Kidney (tissue), 14 donors: ENCODE data around the gene SMIM10L1. TPM values are rescaled to one million over a fixed set of nuclear protein-coding genes. Genes with fewer than 3 reads are reported as not detected.

ENCODE experiments used
- DNase-seq, 5 donors: peaks; one replicate each; pipeline ENCODE4 v3.0.0-alpha.2; 2013 to 2020
- FAIRE-seq: peaks from 2 replicates; lab custom pipeline; 2012; peaks lifted over from hg19 to GRCh38; lab: Jason Lieb, UNC
- H3K27ac ChIP-seq, 2 donors: one replicate each; pipeline ENCODE4 v1.7.0; 2013; ENCODE audit warnings: low read depth in 2 of 2, low read length in 2 of 2, inconsistent platforms in 1 of 2
- H3K27me3 ChIP-seq: one replicate; pipeline ENCODE4 v1.7.1; 2013; ENCODE audit warnings: low read length, inconsistent platforms; ENCODE audit not compliant: control insufficient read depth, insufficient read depth
- H3K36me3 ChIP-seq, 3 donors: one replicate each; pipeline versions ENCODE4 v1.7.0 to v1.7.1; 2013; ENCODE audit warnings: low read length in 3 of 3, control low read depth in 1 of 3, inconsistent platforms in 1 of 3; ENCODE audit not compliant: insufficient read depth in 3 of 3, control insufficient read depth in 2 of 3
- H3K4me1 ChIP-seq, 3 donors: one replicate each; pipeline versions ENCODE4 v1.7.0 to v1.7.1; 2013; ENCODE audit warnings: low read length in 3 of 3, inconsistent platforms in 1 of 3, low read depth in 1 of 3; ENCODE audit not compliant: control insufficient read depth in 2 of 3, insufficient read depth in 2 of 3
- H3K4me3 ChIP-seq, 3 donors: one replicate each; pipeline versions ENCODE4 v1.7.0 to v1.8.1; 2013; ENCODE audit warnings: low read length in 3 of 3, control low read depth in 1 of 3, inconsistent platforms in 1 of 3
- H3K9ac ChIP-seq, 3 donors: one replicate each; pipeline versions ENCODE4 v1.7.0 to v1.7.1; 2013; ENCODE audit warnings: low read length in 3 of 3, control low read depth in 1 of 3, inconsistent platforms in 1 of 3
- H3K9me3 ChIP-seq, 3 donors: one replicate each; pipeline versions ENCODE4 v1.7.0 to v1.7.1; 2013; ENCODE audit warnings: low read length in 3 of 3, control low read depth in 1 of 3, inconsistent platforms in 1 of 3; ENCODE audit not compliant: control insufficient read depth in 2 of 3, insufficient read depth in 1 of 3
- CTCF ChIP-seq: IDR thresholded peaks from 3 replicates; pipeline ENCODE4 v1.5.1; 2012; ENCODE audit warnings: mild to moderate bottlenecking, moderate library complexity, borderline replicate concordance; ENCODE audit not compliant: insufficient read depth; ENCODE audit errors: extremely low read depth
- intact Hi-C: fragments of 100-400 bp; cut with DNase I; formaldehyde crosslinking; loops from one replicate; pipeline ENCODE4 v1.11.1; 2022
- polyA plus RNA-seq: library from polyadenylated mRNA; stranded (reverse); fragments of 350-450 nt; fragmentation: Illumina TruSeq; extraction: RNeasy Lipid Tissue Mini Kit (QIAGEN cat#74804); gene quantifications from one replicate; pipeline ENCODE4 v1.2.3, GENCODE V29; 2014; ENCODE audit warnings: low read depth, low replicate concordance; ENCODE audit not compliant: insufficient read depth
- total RNA-seq: library from RNA; stranded (reverse); fragmentation: NEBNext Ultra II Directional; extraction: Animal tissue kit (Norgen Biotek cat#: 25700); gene quantifications from one replicate; pipeline ENCODE4 v1.2.1, GENCODE V29; 2021
- donor health status: control.
- donor health status: control.
- donor health status: control.
- donor health status: control.
- donor health status: control.
- donor health status: DM: yes; HTN: yes; CAD: no.
- donor health status: Normal renal cell carcinoma (clear cell type).

Gene SMIM10L1
- total and polyA plus RNA-seq, 2 donors from 2014 or later: 9.9 to 12.5 TPM

- no peak for FAIRE-seq
- Histone ChIP-seq H3K9ac (no peak overlapping the region), H3K9me3 (peaks cover 0 to 11% (median 0%) of the 10 kb centered on the region in 3 donors), H3K36me3 (no peaks in the 10 kb centered on the region), H3K27ac (no peak overlapping the region), H3K4me3 (no peak overlapping the region), H3K27me3 (no peaks in the 10 kb centered on the region), H3K4me1 (no peaks in the 10 kb centered on the region)
- TF ChIP-seq CTCF: no peak
- intact Hi-C loops: no loop called here
- DNase-seq: no peak
These were observed 27.6 kb upstream of the SMIM10L1 start for GRCh38 chr12:11143352-11143751.

- no peak overlapping the region for H3K27ac ChIP-seq
- no peaks in the 10 kb centered on the region for H3K4me1 ChIP-seq
- TF ChIP-seq CTCF: no peak
- FAIRE-seq (no peak), DNase-seq (no peak)
- H3K9me3 ChIP-seq: peaks cover 0 to 11% (median 0%) of the 10 kb centered on the region in 3 donors
- intact Hi-C loops: no loop called here
- no peaks in the 10 kb centered on the region for H3K27me3 ChIP-seq
- H3K4me3 ChIP-seq: no peak overlapping the region
- H3K36me3 ChIP-seq: no peaks in the 10 kb centered on the region
- no peak overlapping the region for H3K9ac ChIP-seq
These were observed 26.7 kb upstream of the SMIM10L1 start for GRCh38 chr12:11144297-11144696.

GRCh38 chr12:11147420-11147819 lies 23.6 kb upstream of the SMIM10L1 start:
- H3K9ac ChIP-seq: no peak overlapping the region
- no peaks in the 10 kb centered on the region for H3K27me3 ChIP-seq
- no peak for FAIRE-seq
- no peak overlapping the region for H3K27ac ChIP-seq
- no peak for DNase-seq
- no peak for TF ChIP-seq CTCF
- no peaks in the 10 kb centered on the region for H3K4me1 ChIP-seq
- H3K36me3 ChIP-seq: no peaks in the 10 kb centered on the region
- intact Hi-C loops: no loop called here
- peaks cover 0 to 11% (median 0%) of the 10 kb centered on the region in 3 donors for H3K9me3 ChIP-seq
- no peak overlapping the region for H3K4me3 ChIP-seq

- H3K27ac ChIP-seq: no peak overlapping the region
- DNase-seq: no peak
- TF ChIP-seq CTCF: no peak
- no peaks in the 10 kb centered on the region for H3K27me3 ChIP-seq
- no peak overlapping the region for H3K4me3 ChIP-seq
- no peak overlapping the region for H3K9ac ChIP-seq
- intact Hi-C loops: no loop called here
- no peak for FAIRE-seq
- H3K4me1 ChIP-seq: no peaks in the 10 kb centered on the region
- no peaks in the 10 kb centered on the region for H3K9me3 ChIP-seq
- no peaks in the 10 kb centered on the region for H3K36me3 ChIP-seq
These were observed 20.2 kb upstream of the SMIM10L1 start for GRCh38 chr12:11150832-11151231.
